PC-9 (cell line): ENCODE data around the gene TCF12. TPM values are rescaled to one million over a fixed set of nuclear protein-coding genes. Genes with fewer than 3 reads are reported as not detected.
A peak's percentile ranks its signal among the peaks of the same experiment; 100 is the strongest.

Experiments used
- BruUV-seq: library from RNA; stranded (reverse); fragments of 400-500 nt; replicated peaks from 2 replicates; lab custom pipeline; 2021; lab: Mats Ljungman, UMichigan
- CTCF ChIA-PET: fragments of 300-600 bp; sonication (Branson Sonifier 250); formaldehyde crosslinking; loops from one replicate; lab custom pipeline; 2022; ENCODE audit warnings: antibody characterized with exemption; lab: Charles Lee
- POLR2A ChIA-PET: fragments of 300-600 bp; sonication (Branson Sonifier 250); formaldehyde crosslinking; loops from one replicate; lab custom pipeline; 2022; ENCODE audit warnings: antibody characterized with exemption; ENCODE audit not compliant: unreplicated experiment; lab: Charles Lee
- DNase-seq, 2 experiments: peaks; one replicate each; pipeline versions ENCODE4 v3.0.0 to v3.0.0-alpha.2; 2015 to 2022; ENCODE audit warnings: mixed read lengths in 1 of 2
- H2AFZ ChIP-seq: fragments of 200-600 bp; sonication (generic); 2 replicates; pipeline ENCODE4 v1.8.1; 2017; ENCODE audit warnings: antibody characterized with exemption
- H3F3A ChIP-seq: fragments of 200-600 bp; sonication (generic); 2 replicates; pipeline ENCODE4 v1.8.1; 2017; ENCODE audit warnings: antibody characterized with exemption, mild to moderate bottlenecking, low read depth; ENCODE audit not compliant: insufficient read depth
- H3K27ac ChIP-seq: fragments of 200-600 bp; sonication (generic); 2 replicates; pipeline ENCODE4 v1.6.1; 2016; ENCODE audit warnings: mixed run types
- H3K27me3 ChIP-seq: fragments of 200-600 bp; sonication (generic); 2 replicates; pipeline ENCODE4 v1.6.1; 2016; ENCODE audit warnings: low read depth, mixed run types; ENCODE audit not compliant: insufficient read depth
- H3K36me3 ChIP-seq: fragments of 200-600 bp; sonication (generic); 2 replicates; pipeline ENCODE4 v1.6.1; 2016; ENCODE audit warnings: low read depth, mixed run types
- H3K4me1 ChIP-seq: fragments of 200-600 bp; sonication (generic); replicated peaks from 2 replicates; pipeline ENCODE4 v1.6.1; 2016; ENCODE audit warnings: mixed run types; ENCODE audit not compliant: insufficient read depth
- H3K4me2 ChIP-seq: fragments of 200-600 bp; sonication (generic); 2 replicates; pipeline ENCODE4 v1.6.1; 2017; ENCODE audit warnings: mixed run types
- H3K4me3 ChIP-seq: fragments of 200-600 bp; sonication (generic); 2 replicates; pipeline ENCODE4 v1.6.1; 2016; ENCODE audit warnings: mixed run types
- H3K79me2 ChIP-seq: fragments of 200-600 bp; sonication (generic); 2 replicates; pipeline ENCODE4 v1.6.1; 2017; ENCODE audit warnings: low read depth, mixed run types
- H3K9me2 ChIP-seq: fragments of 200-600 bp; sonication (generic); 2 replicates; pipeline ENCODE4 v1.8.1; 2017; ENCODE audit warnings: mild to moderate bottlenecking; ENCODE audit not compliant: insufficient read depth
- H3K9me3 ChIP-seq: fragments of 200-600 bp; sonication (generic); 2 replicates; pipeline ENCODE4 v1.8.1; 2016; ENCODE audit warnings: low read depth; ENCODE audit not compliant: insufficient read depth
- H4K20me1 ChIP-seq: fragments of 200-600 bp; sonication (generic); 2 replicates; pipeline ENCODE4 v1.8.1; 2017; ENCODE audit not compliant: insufficient read depth
- EZH2 ChIP-seq: fragments of 200-600 bp; sonication (generic); IDR thresholded peaks from 2 replicates; pipeline ENCODE4 v1.8.0; 2017; ENCODE audit warnings: antibody characterized with exemption, low read depth
- intact Hi-C: fragments of 100-400 bp; cut with micrococcal nuclease; formaldehyde crosslinking; loops from one replicate; pipeline ENCODE4 v1.10.0; 2022; ENCODE audit not compliant: unreplicated experiment
- total RNA-seq: library from RNA; stranded (reverse); gene quantifications from 2 replicates; pipeline ENCODE4 v1.2.3, GENCODE V29; 2021
- TF ChIP-seq, protein P1 (sequence below): fragments of 200-600 bp; sonication (generic); conservative IDR thresholded peaks from 2 replicates; pipeline ENCODE4 v1.6.1; 2017; ENCODE audit warnings: mixed run types, antibody characterized with exemption, mild to moderate bottlenecking, moderate library complexity

Gene TCF12
- total RNA-seq, 1 experiment from 2014 or later = 60.1 TPM

DNA sequence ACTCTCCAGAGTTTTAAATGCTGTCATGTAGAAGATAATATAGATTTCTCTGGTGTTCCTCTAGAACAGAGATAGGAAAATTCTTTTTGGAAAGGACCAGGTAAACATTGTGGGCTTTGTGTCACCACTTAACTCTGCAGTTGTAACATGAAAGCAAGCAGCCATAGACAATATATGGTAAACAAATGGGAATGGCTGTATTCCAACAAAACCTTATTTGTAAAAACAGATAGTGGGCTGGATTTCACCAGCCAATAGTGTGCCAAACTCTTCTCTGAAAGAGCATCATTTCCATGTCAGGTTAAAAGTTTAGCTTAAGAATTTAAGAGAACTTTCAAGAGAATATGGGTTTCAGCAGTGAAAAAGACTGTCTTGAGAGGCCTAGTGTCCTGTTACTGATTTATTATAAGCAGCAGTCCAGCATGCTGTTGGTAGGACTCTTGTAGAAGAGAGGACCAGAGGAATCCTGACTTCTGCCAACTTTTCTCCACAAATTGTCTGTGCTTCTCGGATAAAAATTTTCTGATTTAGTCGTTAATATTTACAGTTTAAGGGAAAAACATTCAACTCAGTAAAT lies 107.7 kb downstream of the TCF12 start:
- H3K79me2 ChIP-seq = peaks cover 31% of the 10 kb centered on the region
- ChIA-PET POLR2A (no interaction called here), CTCF (no interaction called here)
- no peaks in the 10 kb centered on the region for H3K9me2 ChIP-seq
- peak overlapping the region; percentile 36; the same call in 1 of the 2 replicates for H3K4me3 ChIP-seq
- H3K36me3 ChIP-seq = no peaks in the 10 kb centered on the region
- no TSS peak for BruUV-seq
- TF ChIP-seq, protein P1, sequence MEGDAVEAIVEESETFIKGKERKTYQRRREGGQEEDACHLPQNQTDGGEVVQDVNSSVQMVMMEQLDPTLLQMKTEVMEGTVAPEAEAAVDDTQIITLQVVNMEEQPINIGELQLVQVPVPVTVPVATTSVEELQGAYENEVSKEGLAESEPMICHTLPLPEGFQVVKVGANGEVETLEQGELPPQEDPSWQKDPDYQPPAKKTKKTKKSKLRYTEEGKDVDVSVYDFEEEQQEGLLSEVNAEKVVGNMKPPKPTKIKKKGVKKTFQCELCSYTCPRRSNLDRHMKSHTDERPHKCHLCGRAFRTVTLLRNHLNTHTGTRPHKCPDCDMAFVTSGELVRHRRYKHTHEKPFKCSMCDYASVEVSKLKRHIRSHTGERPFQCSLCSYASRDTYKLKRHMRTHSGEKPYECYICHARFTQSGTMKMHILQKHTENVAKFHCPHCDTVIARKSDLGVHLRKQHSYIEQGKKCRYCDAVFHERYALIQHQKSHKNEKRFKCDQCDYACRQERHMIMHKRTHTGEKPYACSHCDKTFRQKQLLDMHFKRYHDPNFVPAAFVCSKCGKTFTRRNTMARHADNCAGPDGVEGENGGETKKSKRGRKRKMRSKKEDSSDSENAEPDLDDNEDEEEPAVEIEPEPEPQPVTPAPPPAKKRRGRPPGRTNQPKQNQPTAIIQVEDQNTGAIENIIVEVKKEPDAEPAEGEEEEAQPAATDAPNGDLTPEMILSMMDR = no peak
- no peak for TF ChIP-seq EZH2
- peak overlapping the region; percentile 73 for H3K27ac ChIP-seq
- no peaks in the 10 kb centered on the region for H3K9me3 ChIP-seq
- peaks cover 12% of the 10 kb centered on the region; the same call in 1 of the 2 replicates for H3F3A ChIP-seq
- intact Hi-C loops = no loop called here
- H3K4me2 ChIP-seq = peak overlapping the region; percentile 59
- peaks cover 27% of the 10 kb centered on the region for H3K4me1 ChIP-seq
- DNase-seq = no peak
- no peak overlapping the region for H2AFZ ChIP-seq
- H4K20me1 ChIP-seq = no peaks in the 10 kb centered on the region
- no peaks in the 10 kb centered on the region for H3K27me3 ChIP-seq

DNA sequence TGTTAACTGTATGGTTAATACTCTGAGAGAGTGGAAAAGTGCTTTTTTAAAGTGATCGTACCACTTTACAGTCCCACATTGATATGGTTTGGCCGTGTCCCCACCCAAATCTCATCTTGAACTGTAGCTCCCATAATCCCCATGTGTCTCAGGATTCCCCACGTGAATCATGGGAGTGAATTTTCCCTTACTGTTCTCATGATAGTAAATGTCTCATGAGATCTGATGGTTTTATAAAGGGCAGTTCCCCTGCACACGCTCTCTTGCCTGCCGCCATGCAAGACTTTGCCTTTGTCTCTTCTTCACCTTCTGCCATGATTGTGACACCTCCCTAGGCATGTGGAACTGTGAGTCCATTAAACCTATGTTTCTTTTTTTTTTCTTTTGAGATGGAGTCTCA lies 109.2 kb downstream of the TCF12 start:
- Histone ChIP-seq H3K9me2 (no peaks in the 10 kb centered on the region), H3K79me2 (peaks cover 32% of the 10 kb centered on the region; the same call in 1 of the 2 replicates), H3K36me3 (no peaks in the 10 kb centered on the region), H2AFZ (no peak overlapping the region), H3K4me2 (no peak overlapping the region), H3K27me3 (no peaks in the 10 kb centered on the region), H3K4me1 (peaks cover 27% of the 10 kb centered on the region), H3K4me3 (no peak overlapping the region), H3K27ac (no peak overlapping the region), H3F3A (peaks cover 12% of the 10 kb centered on the region; the same call in 1 of the 2 replicates), H4K20me1 (no peaks in the 10 kb centered on the region), H3K9me3 (no peaks in the 10 kb centered on the region)
- TF ChIP-seq, protein P1 = no peak
- TF ChIP-seq EZH2 = no peak
- intact Hi-C loops = no loop called here
- no TSS peak for BruUV-seq
- CTCF ChIA-PET = no interaction called here
- POLR2A ChIA-PET = no interaction called here
- no peak for DNase-seq

DNA sequence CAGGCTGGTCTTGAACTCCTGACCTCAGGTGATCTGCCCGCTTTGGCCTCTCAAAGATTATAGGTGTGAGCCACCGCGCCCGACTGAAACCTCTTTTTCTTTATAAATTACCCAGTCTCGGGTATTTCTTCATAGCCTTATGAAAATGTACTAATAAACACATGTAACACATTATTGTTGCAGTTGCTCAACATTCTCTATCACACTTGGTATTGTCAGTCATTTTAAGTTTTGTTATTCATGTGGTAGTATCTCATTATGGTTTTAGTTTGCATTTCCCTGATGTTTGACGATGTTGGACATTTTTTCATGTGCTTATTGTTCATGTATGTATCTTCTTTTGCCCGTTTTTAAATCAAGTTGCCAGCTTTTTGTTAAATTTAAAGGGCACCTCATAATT lies 109.7 kb downstream of the TCF12 start:
- Histone ChIP-seq H3F3A (peaks cover 12% of the 10 kb centered on the region; the same call in 1 of the 2 replicates), H3K27ac (no peak overlapping the region), H4K20me1 (no peaks in the 10 kb centered on the region), H3K9me3 (no peaks in the 10 kb centered on the region), H3K4me1 (peaks cover 27% of the 10 kb centered on the region), H3K9me2 (no peaks in the 10 kb centered on the region), H3K4me3 (no peak overlapping the region), H3K27me3 (no peaks in the 10 kb centered on the region), H3K4me2 (no peak overlapping the region), H3K36me3 (no peaks in the 10 kb centered on the region), H2AFZ (no peak overlapping the region), H3K79me2 (peaks cover 28% of the 10 kb centered on the region; the same call in 1 of the 2 replicates)
- no peak for TF ChIP-seq EZH2
- TF ChIP-seq, protein P1 = no peak
- BruUV-seq = no TSS peak
- ChIA-PET POLR2A (no interaction called here), CTCF (no interaction called here)
- DNase-seq = no peak
- intact Hi-C loops = no loop called here
